Vagina (tissue), 2 donors: ENCODE results near the gene GNRH2. TPM values are rescaled to one million over a fixed set of nuclear protein-coding genes. Genes with fewer than 3 reads are reported as not detected.
A peak's percentile ranks its signal among the peaks of the same experiment; 100 is the strongest.
"Not testable (repeated sequence)": the region's sequence is repeated elsewhere in the genome, so short reads cannot be mapped to it uniquely, and the experiment has no call there.

Source experiments
- DNase-seq, 2 donors: peaks; one replicate each; pipeline ENCODE4 v3.0.0-alpha.2; 2017; ENCODE audit errors: extremely low spot score in 2 of 2
- H3K27ac ChIP-seq: fragments of 200-600 bp; sonication (generic); one replicate; pipeline ENCODE4 v1.5.1; 2019
- H3K27me3 ChIP-seq: fragments of 200-600 bp; sonication (generic); one replicate; pipeline ENCODE4 v1.5.1; 2019
- H3K36me3 ChIP-seq, 2 donors: fragments of 200-600 bp; sonication (generic); one replicate each; pipeline ENCODE4 v1.5.1; 2017 to 2019
- H3K4me1 ChIP-seq: fragments of 200-600 bp; sonication (generic); one replicate; pipeline ENCODE4 v1.5.1; 2019
- H3K4me3 ChIP-seq, 2 donors: fragments of 200-600 bp; sonication (generic); 1 replicate in 1 of 2; 2 replicates in 1 of 2; pipeline ENCODE4 v1.5.1; 2016 to 2019
- H3K9me3 ChIP-seq: fragments of 200-600 bp; sonication (generic); one replicate; pipeline ENCODE4 v1.5.1; 2019
- POLR2A ChIP-seq, 2 donors: fragments of 450-650 bp; IDR thresholded peaks; one replicate each; pipeline ENCODE4 v1.6.1; 2017; ENCODE audit warnings: antibody characterized with exemption in 2 of 2, mild to moderate bottlenecking in 2 of 2, moderate library complexity in 2 of 2
- POLR2AphosphoS5 ChIP-seq, 2 donors: sonication (generic); formaldehyde crosslinking; IDR thresholded peaks; one replicate each; pipeline ENCODE4 v1.9.0; 2017; ENCODE audit warnings: antibody characterized with exemption in 2 of 2, mild to moderate bottlenecking in 2 of 2, low read depth in 1 of 2; ENCODE audit not compliant: insufficient read depth in 1 of 2
- intact Hi-C: fragments of 100-400 bp; cut with DNase I; formaldehyde crosslinking; loops from one replicate; pipeline ENCODE4 v1.15.1; 2023
- total RNA-seq: library from RNA; depleted of rRNA; stranded (reverse); fragments of >200 nt; gene quantifications from one replicate; pipeline ENCODE4 v1.2.3, GENCODE V29; 2016
- TF ChIP-seq, protein P1 (sequence below), 3 experiments: fragments of 450-650 bp in 2 of 3; fragments of 200-600 bp in 1 of 3; sonication (generic) in 1 of 3; IDR thresholded peaks; one replicate each; pipeline ENCODE4 v1.5.1; 2017 to 2019; ENCODE audit warnings: antibody characterized with exemption in 3 of 3, mild to moderate bottlenecking in 2 of 3, moderate library complexity in 2 of 3

The GNRH2 gene
- total RNA-seq, 1 donor from 2014 or later = not detected

DNA sequence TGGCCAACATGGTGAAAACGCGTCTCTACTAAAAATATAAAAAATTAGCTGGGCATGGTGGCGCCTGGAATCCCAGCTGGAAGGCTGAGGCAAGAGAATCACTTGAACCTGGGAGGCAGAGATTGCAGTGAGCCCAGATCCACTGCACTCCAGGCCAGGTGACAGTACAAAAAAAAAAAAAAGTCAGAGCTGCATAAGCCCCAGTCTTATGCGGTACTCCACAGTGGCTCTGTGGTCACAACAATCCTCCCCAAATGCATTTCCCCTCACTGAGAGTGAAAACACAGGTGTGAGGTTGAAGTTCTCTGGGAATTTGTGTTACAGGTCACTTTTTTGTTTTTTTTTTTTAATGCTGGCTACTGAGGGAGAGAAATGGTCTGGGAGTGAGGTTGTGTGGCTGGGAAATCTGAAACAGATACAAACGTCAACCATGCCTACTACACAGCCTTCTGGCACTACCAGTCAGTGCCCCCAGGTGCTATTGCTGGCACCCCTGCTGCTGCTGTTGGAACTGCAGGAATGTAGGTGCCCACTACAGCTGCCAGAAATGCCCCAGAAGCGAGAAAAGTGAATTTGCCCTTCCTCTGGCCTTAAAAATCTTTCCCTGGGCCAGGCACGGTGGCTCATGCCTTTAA is 8.1 kb downstream of the GNRH2 start:
- H3K4me3 ChIP-seq = no peak overlapping the region
- no peak overlapping the region for H3K27ac ChIP-seq
- intact Hi-C loops = loop anchor here (10.0 kb wide), 1 partner anchor 63 kb away; no protein-coding TSS in a partner anchor
- H3K4me1 ChIP-seq = peaks cover 18% of the 10 kb centered on the region
- TF ChIP-seq POLR2AphosphoS5 (IDR thresholded peaks at IDR 0.05; ENCODE audit: insufficient read depth in 1 of 2, low read depth in 1 of 2) (no peak), POLR2A (IDR thresholded peaks at IDR 0.05) (no peak)
- TF ChIP-seq, protein P1, sequence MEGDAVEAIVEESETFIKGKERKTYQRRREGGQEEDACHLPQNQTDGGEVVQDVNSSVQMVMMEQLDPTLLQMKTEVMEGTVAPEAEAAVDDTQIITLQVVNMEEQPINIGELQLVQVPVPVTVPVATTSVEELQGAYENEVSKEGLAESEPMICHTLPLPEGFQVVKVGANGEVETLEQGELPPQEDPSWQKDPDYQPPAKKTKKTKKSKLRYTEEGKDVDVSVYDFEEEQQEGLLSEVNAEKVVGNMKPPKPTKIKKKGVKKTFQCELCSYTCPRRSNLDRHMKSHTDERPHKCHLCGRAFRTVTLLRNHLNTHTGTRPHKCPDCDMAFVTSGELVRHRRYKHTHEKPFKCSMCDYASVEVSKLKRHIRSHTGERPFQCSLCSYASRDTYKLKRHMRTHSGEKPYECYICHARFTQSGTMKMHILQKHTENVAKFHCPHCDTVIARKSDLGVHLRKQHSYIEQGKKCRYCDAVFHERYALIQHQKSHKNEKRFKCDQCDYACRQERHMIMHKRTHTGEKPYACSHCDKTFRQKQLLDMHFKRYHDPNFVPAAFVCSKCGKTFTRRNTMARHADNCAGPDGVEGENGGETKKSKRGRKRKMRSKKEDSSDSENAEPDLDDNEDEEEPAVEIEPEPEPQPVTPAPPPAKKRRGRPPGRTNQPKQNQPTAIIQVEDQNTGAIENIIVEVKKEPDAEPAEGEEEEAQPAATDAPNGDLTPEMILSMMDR (IDR thresholded peaks at IDR 0.05) = no peak
- no peak for DNase-seq
- H3K36me3 ChIP-seq = peaks cover 0 to 22% of the 10 kb centered on the region in 2 donors
- no peaks in the 10 kb centered on the region for H3K27me3 ChIP-seq
- no peaks in the 10 kb centered on the region for H3K9me3 ChIP-seq

DNA sequence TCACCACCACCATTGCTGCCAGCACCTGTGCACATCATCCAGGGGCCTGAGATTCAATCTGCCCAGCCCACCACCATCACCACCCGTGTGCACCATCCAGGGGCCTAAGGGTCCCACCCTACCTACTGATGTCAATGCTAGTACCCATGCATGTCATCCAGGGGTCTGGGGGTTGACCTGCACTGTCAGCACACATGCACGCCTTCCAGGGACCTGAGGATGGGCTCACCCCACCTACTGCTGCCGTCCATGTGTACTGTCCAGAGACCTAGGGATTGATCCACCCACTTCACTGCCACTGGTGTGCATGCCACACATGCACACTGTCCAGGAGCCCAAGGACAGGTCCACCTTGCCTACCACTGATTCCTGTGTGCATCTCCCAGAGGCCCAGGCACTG is 16.1 kb downstream of the GNRH2 start:
- intact Hi-C loops = loop anchor here (10.0 kb wide), 1 partner anchor 55 kb away; no protein-coding TSS in a partner anchor
- TF ChIP-seq, protein P1 (IDR thresholded peaks at IDR 0.05) = no peak
- TF ChIP-seq POLR2A (IDR thresholded peaks at IDR 0.05) (no peak), POLR2AphosphoS5 (IDR thresholded peaks at IDR 0.05; ENCODE audit: insufficient read depth in 1 of 2, low read depth in 1 of 2) (no peak)
- Histone ChIP-seq H3K27ac (no peak overlapping the region), H3K4me3 (no peak overlapping the region), H3K4me1 (no peaks in the 10 kb centered on the region), H3K36me3 (no peaks in the 10 kb centered on the region), H3K27me3 (no peaks in the 10 kb centered on the region), H3K9me3 (no peaks in the 10 kb centered on the region)
- no peak for DNase-seq

DNA sequence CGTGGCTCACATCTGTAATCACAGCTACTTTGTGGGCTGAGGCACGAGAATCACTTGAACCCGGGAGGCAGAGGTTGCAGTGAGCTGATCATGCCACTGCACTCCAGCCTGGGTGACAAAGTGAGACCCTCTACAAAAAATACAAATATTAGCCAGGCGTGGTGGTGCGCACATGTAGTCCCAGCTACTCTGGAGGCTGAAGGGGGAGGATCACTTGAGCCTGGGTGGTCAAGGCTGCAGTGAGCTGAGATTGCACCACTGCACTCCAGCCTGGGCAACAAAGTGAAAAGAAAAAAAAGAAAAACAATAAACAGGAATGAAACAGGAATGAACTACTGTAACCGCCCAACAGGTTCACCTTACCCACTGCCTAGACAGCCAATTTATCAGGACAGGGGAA is 20.7 kb downstream of the GNRH2 start:
- peaks cover 30% of the 10 kb centered on the region for H3K4me1 ChIP-seq
- H3K27ac ChIP-seq, H3K9me3 ChIP-seq, H3K4me3 ChIP-seq, H3K27me3 ChIP-seq, H3K36me3 ChIP-seq, intact Hi-C loops, DNase-seq: not testable (repeated sequence)

DNA sequence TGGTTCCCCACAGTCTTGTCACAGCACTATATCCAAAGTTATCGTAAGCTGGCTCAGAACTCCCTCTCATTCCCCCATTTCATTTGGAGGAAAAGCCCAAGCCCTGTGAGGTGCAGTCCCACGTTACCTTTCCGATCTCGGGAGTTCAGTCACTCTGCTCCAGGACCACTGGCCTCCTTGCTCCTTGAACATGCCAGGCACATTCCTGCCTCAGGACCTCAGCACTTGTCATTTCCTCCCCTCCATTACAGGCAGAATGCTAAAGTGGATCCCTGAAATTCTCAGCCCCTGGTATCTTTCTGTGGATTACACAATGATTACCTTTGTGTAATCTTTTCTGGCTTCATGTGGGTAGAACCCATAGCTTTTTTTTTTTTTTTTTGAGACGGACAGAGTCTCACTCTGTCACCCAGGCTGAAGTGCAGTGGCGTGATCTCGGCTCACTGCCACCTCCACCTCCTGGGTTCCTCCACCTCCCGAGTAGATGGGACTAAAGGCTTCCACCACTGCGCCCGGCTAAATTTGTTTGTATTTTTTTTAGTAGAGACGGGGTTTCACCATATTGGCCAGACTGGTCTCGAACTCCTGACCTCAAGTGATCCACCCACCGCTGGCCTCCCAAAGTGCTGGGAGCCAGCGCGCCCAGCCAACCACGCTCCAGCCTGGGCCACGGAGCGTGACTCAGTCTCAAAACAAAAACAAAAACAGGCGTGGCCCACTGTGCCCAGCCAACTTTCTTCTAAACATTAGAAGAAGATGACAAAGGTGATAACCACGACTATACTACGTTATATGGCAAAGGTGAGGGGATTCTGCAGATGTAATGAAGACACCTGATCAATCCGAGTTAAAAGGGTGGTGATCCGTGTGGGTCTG is 24.0 kb downstream of the GNRH2 start:
- intact Hi-C loops = no loop called here
- no peak for DNase-seq
- Histone ChIP-seq H3K4me1 (peaks cover 50% of the 10 kb centered on the region), H3K9me3 (no peaks in the 10 kb centered on the region), H3K36me3 (no peaks in the 10 kb centered on the region), H3K4me3 (no peak overlapping the region), H3K27me3 (no peaks in the 10 kb centered on the region), H3K27ac (peak overlapping the region; percentile 80)
- TF ChIP-seq POLR2AphosphoS5 (IDR thresholded peaks at IDR 0.05; ENCODE audit: insufficient read depth in 1 of 2, low read depth in 1 of 2) = no peak
- TF ChIP-seq POLR2A (IDR thresholded peaks at IDR 0.05) = no peak
- TF ChIP-seq, protein P1 (IDR thresholded peaks at IDR 0.05) = no peak

DNA sequence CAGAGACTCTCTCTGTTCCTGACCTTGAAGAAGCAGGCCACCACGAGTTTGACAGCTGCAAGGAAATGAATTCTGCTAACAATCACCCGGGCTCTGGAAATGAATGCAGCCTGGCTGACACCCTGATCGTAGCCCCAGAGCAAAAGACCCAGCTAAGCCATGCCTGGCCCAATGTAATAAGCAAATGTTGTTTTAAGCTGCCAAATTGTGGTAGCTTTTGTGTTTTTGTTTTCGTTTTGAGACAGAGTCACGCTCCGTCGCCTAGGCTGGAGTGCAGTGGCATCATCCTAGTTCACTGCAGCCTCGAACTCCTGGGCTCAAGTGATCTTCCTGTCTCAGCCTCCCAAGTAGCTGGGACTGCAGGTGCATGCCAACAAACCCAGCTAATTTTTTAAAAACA is 24.7 kb downstream of the GNRH2 start:
- intact Hi-C loops = no loop called here
- H3K27me3 ChIP-seq = no peaks in the 10 kb centered on the region
- DNase-seq = no peak
- no peaks in the 10 kb centered on the region for H3K9me3 ChIP-seq
- no peak overlapping the region for H3K4me3 ChIP-seq
- peak overlapping the region; percentile 80 for H3K27ac ChIP-seq
- no peaks in the 10 kb centered on the region for H3K36me3 ChIP-seq
- H3K4me1 ChIP-seq = peaks cover 51% of the 10 kb centered on the region
- TF ChIP-seq, protein P1 (IDR thresholded peaks at IDR 0.05) = no peak
